ENCODE measurements around the gene CADPS. TPM values are rescaled to one million over a fixed set of nuclear protein-coding genes. Genes with fewer than 3 reads are reported as not detected.

CADPS gene
- total and polyA plus RNA-seq, 2 of the 4 experiments (the other 2 are of a cell fraction): not detected

DNA sequence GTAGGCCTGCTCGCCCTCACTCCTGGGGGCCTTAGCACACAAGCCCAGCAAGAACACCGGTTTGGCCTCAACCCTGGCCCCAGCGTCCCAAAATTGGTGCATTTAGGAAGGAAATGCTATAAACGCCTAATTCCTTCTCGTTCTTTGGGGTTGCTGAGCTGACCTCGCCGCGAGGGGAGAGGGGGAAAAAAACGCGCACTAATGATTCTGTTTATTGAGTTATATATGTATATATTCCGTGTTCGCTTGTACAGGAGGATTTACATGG is 505.8 kb downstream of the CADPS start:
- Histone ChIP-seq H2BK20ac (ENCODE audit: low read depth, low read length) (no peak overlapping the region), H2AK9ac (replicated peaks; ENCODE audit: low read depth, low read length, poor library complexity) (no peak overlapping the region), H2AFZ (replicated peaks; ENCODE audit: low read length, poor library complexity) (no peak overlapping the region), H3K9me1 (ENCODE audit: insufficient read depth, low read length) (no peaks in the 10 kb centered on the region), H4K5ac (ENCODE audit: low read depth, low read length) (no peak overlapping the region), H3K4me2 (ENCODE audit: low read depth, low read length) (no peak overlapping the region), H4K20me1 (ENCODE audit: insufficient read depth, low read length) (no peaks in the 10 kb centered on the region; the same call in 1 of the 2 replicates), H3K14ac (replicated peaks; ENCODE audit: low read depth, low read length) (no peak overlapping the region), H3K27ac (ENCODE audit: insufficient read depth, low read length) (no peak overlapping the region), H3K27me3 (ENCODE audit: control insufficient read depth, insufficient read depth, low read length) (peaks cover 85% of the 10 kb centered on the region), H3K4me1 (ENCODE audit: control insufficient read depth, insufficient read depth, low read length) (no peaks in the 10 kb centered on the region), H3K4me3 (ENCODE audit: insufficient read depth, low read depth, low read length) (no peak overlapping the region), H3K23ac (ENCODE audit: low read depth, low read length) (no peak overlapping the region), H4K8ac (ENCODE audit: low read depth in 2 of 2, low read length in 2 of 2) (no peak overlapping the region), H2BK120ac (ENCODE audit: low read depth, low read length) (no peak overlapping the region), H3K9me3 (ENCODE audit: control insufficient read depth, insufficient read depth, low read length) (peaks cover 5% of the 10 kb centered on the region; the same call in 1 of the 2 replicates), H3K79me1 (ENCODE audit: low read depth in 1 of 2, low read length in 2 of 2) (no peaks in the 10 kb centered on the region), H3K36me3 (ENCODE audit: control insufficient read depth, insufficient read depth, low read length) (no peaks in the 10 kb centered on the region), H2BK5ac (ENCODE audit: low read depth, low read length, poor library complexity, severe bottlenecking) (no peak overlapping the region), H3K56ac (ENCODE audit: extremely low read depth, insufficient read depth, low read length) (no peak overlapping the region), H3K18ac (ENCODE audit: low read depth, low read length) (no peak overlapping the region), H2BK15ac (ENCODE audit: low read depth, low read length) (no peak overlapping the region), H3K4ac (ENCODE audit: low read depth, low read length) (no peak overlapping the region), H4K91ac (ENCODE audit: insufficient read depth, low read depth, low read length) (no peak overlapping the region), H2AK5ac (ENCODE audit: low read depth, low read length) (no peak overlapping the region), H3K9ac (ENCODE audit: low read depth, low read length) (no peak overlapping the region)
- no peak for DNase-seq
- intact Hi-C loops (cut with micrococcal nuclease) (no loop called here), in situ Hi-C loops (cut with MboI; ENCODE audit: low sequenced_read_pairs) (no loop called here), dilution Hi-C loops (cut with HindIII; ENCODE audit: low sequenced_read_pairs, unreplicated experiment) (no loop called here)
- no peak for TF ChIP-seq CEBPB (IDR thresholded peaks at IDR 0.05; ENCODE audit: low read depth, low read length)
- no peak for TF ChIP-seq CHD1 (IDR thresholded peaks at IDR 0.05; ENCODE audit: low read depth, low read length)
- TF ChIP-seq RCOR1 (IDR thresholded peaks at IDR 0.05; ENCODE audit: insufficient replicate concordance, low read length): no peak
- no peak for TF ChIP-seq SMC3 (IDR thresholded peaks at IDR 0.05; ENCODE audit: low read depth, low read length)
- TF ChIP-seq FOS (IDR thresholded peaks at IDR 0.05; ENCODE audit: low read depth, low read length): no peak
- TF ChIP-seq RFX5 (IDR thresholded peaks at IDR 0.05; ENCODE audit: low read depth, low read length): no peak
- TF ChIP-seq BHLHE40 (IDR thresholded peaks at IDR 0.05; ENCODE audit: low read depth, low read length): no peak
- no peak for TF ChIP-seq MAZ (IDR thresholded peaks at IDR 0.05; ENCODE audit: borderline replicate concordance, low read depth, low read length)
- TF ChIP-seq, protein P1, sequence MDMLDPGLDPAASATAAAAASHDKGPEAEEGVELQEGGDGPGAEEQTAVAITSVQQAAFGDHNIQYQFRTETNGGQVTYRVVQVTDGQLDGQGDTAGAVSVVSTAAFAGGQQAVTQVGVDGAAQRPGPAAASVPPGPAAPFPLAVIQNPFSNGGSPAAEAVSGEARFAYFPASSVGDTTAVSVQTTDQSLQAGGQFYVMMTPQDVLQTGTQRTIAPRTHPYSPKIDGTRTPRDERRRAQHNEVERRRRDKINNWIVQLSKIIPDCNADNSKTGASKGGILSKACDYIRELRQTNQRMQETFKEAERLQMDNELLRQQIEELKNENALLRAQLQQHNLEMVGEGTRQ (IDR thresholded peaks at IDR 0.05; ENCODE audit: low read depth, low read length): no peak
- TF ChIP-seq NFE2L2 (IDR thresholded peaks at IDR 0.05; ENCODE audit: low read depth, low read length): no peak
- TF ChIP-seq POLR2A (IDR thresholded peaks at IDR 0.05; ENCODE audit: low read depth, low read length): no peak
- TF ChIP-seq, protein P2, sequence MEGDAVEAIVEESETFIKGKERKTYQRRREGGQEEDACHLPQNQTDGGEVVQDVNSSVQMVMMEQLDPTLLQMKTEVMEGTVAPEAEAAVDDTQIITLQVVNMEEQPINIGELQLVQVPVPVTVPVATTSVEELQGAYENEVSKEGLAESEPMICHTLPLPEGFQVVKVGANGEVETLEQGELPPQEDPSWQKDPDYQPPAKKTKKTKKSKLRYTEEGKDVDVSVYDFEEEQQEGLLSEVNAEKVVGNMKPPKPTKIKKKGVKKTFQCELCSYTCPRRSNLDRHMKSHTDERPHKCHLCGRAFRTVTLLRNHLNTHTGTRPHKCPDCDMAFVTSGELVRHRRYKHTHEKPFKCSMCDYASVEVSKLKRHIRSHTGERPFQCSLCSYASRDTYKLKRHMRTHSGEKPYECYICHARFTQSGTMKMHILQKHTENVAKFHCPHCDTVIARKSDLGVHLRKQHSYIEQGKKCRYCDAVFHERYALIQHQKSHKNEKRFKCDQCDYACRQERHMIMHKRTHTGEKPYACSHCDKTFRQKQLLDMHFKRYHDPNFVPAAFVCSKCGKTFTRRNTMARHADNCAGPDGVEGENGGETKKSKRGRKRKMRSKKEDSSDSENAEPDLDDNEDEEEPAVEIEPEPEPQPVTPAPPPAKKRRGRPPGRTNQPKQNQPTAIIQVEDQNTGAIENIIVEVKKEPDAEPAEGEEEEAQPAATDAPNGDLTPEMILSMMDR (conservative IDR thresholded peaks at IDR 0.05; ENCODE audit: low read depth, low read length): no peak
- TF ChIP-seq MXI1 (IDR thresholded peaks at IDR 0.05; ENCODE audit: borderline replicate concordance, low read depth, low read length): no peak
- no peak for TF ChIP-seq RAD21 (IDR thresholded peaks at IDR 0.05; ENCODE audit: low read length)
- TF ChIP-seq MAFK (IDR thresholded peaks at IDR 0.05; ENCODE audit: low read depth, low read length): no peak
- ChIA-PET POLR2A (ENCODE audit: unreplicated experiment) (no interaction called here), CTCF (interaction anchor here (0.8 kb wide), 1 partner anchor 34 kb away, joined by 3 read pairs; no protein-coding TSS in a partner anchor)
- 15% methylated on average over 8 of the region's 12 CpGs; no CpG with 5 or more reads in 1 of the 2 experiments for WGBS, 2 experiments (ENCODE audit: extremely low coverage in 2 of 2, insufficient read length in 1 of 2)
- no TSS peak for BruUV-seq (replicated peaks)
- ATAC-seq (ENCODE audit: low read depth): no peak
